RWPE1 (cell line): ENCODE measurements around the gene PBX3.

Source experiments
- CTCF ChIA-PET: fragments of 350-600 bp; sonication (Branson Sonifier 250); formaldehyde crosslinking; extraction: SDS; loops from one replicate; lab custom pipeline; 2021; lab: Yijun Ruan, JAX
- POLR2A ChIA-PET: fragments of 400-600 bp; formaldehyde crosslinking; extraction: SDS; loops from one replicate; lab custom pipeline; 2020; ENCODE audit warnings: antibody characterized with exemption; ENCODE audit not compliant: low non-redundant PET; lab: Yijun Ruan, JAX
- DNase-seq: peaks from one replicate; pipeline ENCODE4 v3.0.0; 2012; ENCODE audit warnings: low spot score
- H3K27ac ChIP-seq: fragments of 450-650 bp; 2 replicates; pipeline ENCODE4 v1.5.1; 2017
- TF ChIP-seq, protein P1 (sequence below): fragments of 450-650 bp; conservative IDR thresholded peaks from 2 replicates; pipeline ENCODE4 v1.5.1; 2017; ENCODE audit warnings: low read depth, mild to moderate bottlenecking

The PBX3 gene

GRCh38 chr9:125910286-125910685 lies 163.1 kb downstream of the PBX3 start:
- ChIA-PET POLR2A (no interaction called here), CTCF (no interaction called here)
- no peak overlapping the region for H3K27ac ChIP-seq
- DNase-seq = no peak
- TF ChIP-seq, protein P1, sequence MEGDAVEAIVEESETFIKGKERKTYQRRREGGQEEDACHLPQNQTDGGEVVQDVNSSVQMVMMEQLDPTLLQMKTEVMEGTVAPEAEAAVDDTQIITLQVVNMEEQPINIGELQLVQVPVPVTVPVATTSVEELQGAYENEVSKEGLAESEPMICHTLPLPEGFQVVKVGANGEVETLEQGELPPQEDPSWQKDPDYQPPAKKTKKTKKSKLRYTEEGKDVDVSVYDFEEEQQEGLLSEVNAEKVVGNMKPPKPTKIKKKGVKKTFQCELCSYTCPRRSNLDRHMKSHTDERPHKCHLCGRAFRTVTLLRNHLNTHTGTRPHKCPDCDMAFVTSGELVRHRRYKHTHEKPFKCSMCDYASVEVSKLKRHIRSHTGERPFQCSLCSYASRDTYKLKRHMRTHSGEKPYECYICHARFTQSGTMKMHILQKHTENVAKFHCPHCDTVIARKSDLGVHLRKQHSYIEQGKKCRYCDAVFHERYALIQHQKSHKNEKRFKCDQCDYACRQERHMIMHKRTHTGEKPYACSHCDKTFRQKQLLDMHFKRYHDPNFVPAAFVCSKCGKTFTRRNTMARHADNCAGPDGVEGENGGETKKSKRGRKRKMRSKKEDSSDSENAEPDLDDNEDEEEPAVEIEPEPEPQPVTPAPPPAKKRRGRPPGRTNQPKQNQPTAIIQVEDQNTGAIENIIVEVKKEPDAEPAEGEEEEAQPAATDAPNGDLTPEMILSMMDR = no peak

- ChIA-PET CTCF (interaction anchor here (0.6 to 1.7 kb wide), 2 partner anchors 11 to 58 kb away, joined by 4 to 5 read pairs; no protein-coding TSS in a partner anchor), POLR2A (no interaction called here)
- H3K27ac ChIP-seq = no peak overlapping the region
- TF ChIP-seq, protein P1 = no peak
- no peak for DNase-seq
These were observed 164.9 kb downstream of the PBX3 start for GRCh38 chr9:125911861-125912644.

DNA sequence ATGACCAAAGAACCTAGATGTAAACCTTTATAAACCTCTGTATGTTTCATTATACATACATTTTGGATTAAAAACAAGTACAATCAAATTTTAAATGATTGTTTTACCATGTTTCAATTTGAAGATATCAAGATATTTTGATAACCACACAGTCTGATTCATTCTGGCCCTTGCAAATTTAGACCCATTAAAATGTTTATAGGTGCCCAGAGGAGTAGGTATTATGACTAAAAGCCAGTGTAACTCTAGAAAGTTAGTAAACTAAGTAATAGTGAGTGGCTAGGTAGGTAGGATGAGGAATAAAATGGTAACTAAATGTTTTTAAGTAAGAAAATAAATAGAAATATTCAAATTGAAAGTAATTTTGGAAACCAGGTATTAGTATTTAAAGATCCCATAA lies 165.5 kb downstream of the PBX3 start:
- CTCF ChIA-PET = interaction anchor here (1.7 kb wide), 1 partner anchor 12 kb away, joined by 5 read pairs; no protein-coding TSS in a partner anchor
- POLR2A ChIA-PET = no interaction called here
- TF ChIP-seq, protein P1 = no peak

GRCh38 chr9:125913551-125913950 lies 166.4 kb downstream of the PBX3 start:
- no peak overlapping the region for H3K27ac ChIP-seq
- TF ChIP-seq, protein P1 = no peak
- ChIA-PET CTCF (interaction anchor here (0.7 kb wide), 1 partner anchor 9 kb away, joined by 3 read pairs; no protein-coding TSS in a partner anchor), POLR2A (no interaction called here)
- no peak for DNase-seq

More for the DNA sequence above, 165.5 kb downstream of the PBX3 start:
- no peak for DNase-seq
- H3K27ac ChIP-seq = no peak overlapping the region

GRCh38 chr9:125914411-125914810 lies 167.2 kb downstream of the PBX3 start:
- CTCF ChIA-PET = no interaction called here
- POLR2A ChIA-PET = no interaction called here
- DNase-seq = no peak
- TF ChIP-seq, protein P1 = no peak
- no peak overlapping the region for H3K27ac ChIP-seq

- ChIA-PET POLR2A (no interaction called here), CTCF (no interaction called here)
- no peak overlapping the region for H3K27ac ChIP-seq
- DNase-seq = no peak
- TF ChIP-seq, protein P1 = no peak
These were observed 168.4 kb downstream of the PBX3 start for GRCh38 chr9:125915606-125916005.
